HG03060 (cell line): ENCODE measurements around the gene ACADM.
"Not testable (repeated sequence)": the region's sequence is repeated elsewhere in the genome, so short reads cannot be mapped to it uniquely, and the experiment has no call there.

Experiments
- ATAC-seq: cut with Tn5 transposase; IDR thresholded peaks from one replicate; pipeline ENCODE4 v1.9.1; 2021; ENCODE audit warnings: low read depth, moderate number of reproducible peaks; ENCODE audit not compliant: unreplicated experiment

ACADM gene

GRCh38 chr1:75733661-75734060 lies 9.2 kb downstream of the ACADM start:
- no peak for ATAC-seq

GRCh38 chr1:75736016-75736415 lies 11.5 kb downstream of the ACADM start:
- no peak for ATAC-seq

GRCh38 chr1:75742047-75742625 lies 17.6 kb downstream of the ACADM start:
- ATAC-seq: no peak

GRCh38 chr1:75745276-75745675 lies 20.8 kb downstream of the ACADM start:
- ATAC-seq: peak; percentile 89

GRCh38 chr1:75757210-75757609 lies 32.7 kb downstream of the ACADM start:
- not testable (repeated sequence) for ATAC-seq

- ATAC-seq: not testable (repeated sequence)
Observed at GRCh38 chr1:75758543-75758942, 34.0 kb downstream of the ACADM start.

GRCh38 chr1:75764057-75764655 lies 39.6 kb downstream of the ACADM start:
- ATAC-seq: no peak

- ATAC-seq: no peak
Observed at GRCh38 chr1:75765697-75766355, 41.3 kb downstream of the ACADM start.

- ATAC-seq: no peak
Observed at GRCh38 chr1:75768016-75768415, 43.5 kb downstream of the ACADM start.

GRCh38 chr1:75770761-75771160 lies 46.3 kb downstream of the ACADM start:
- ATAC-seq: no peak

GRCh38 chr1:75771978-75772377 lies 47.5 kb downstream of the ACADM start:
- no peak for ATAC-seq

- ATAC-seq: not testable (repeated sequence)
Observed at GRCh38 chr1:75777812-75778211, 53.3 kb downstream of the ACADM start.

- not testable (repeated sequence) for ATAC-seq
Observed at GRCh38 chr1:75778694-75779093, 54.2 kb downstream of the ACADM start.

GRCh38 chr1:75780183-75780582 lies 55.7 kb downstream of the ACADM start:
- not testable (repeated sequence) for ATAC-seq

GRCh38 chr1:75783920-75784319 lies 59.4 kb downstream of the ACADM start:
- not testable (repeated sequence) for ATAC-seq

- ATAC-seq: peak; percentile 2
Observed at GRCh38 chr1:75785320-75785982, 60.9 kb downstream of the ACADM start.

- ATAC-seq: peak; percentile 46
Observed at GRCh38 chr1:75785983-75786853, 61.7 kb downstream of the ACADM start, which contains the start of gene RABGGTB. Gene RABGGTB, plus strand, starts transcription at chr1:75786256. Its CDS starts 16 bp downstream, at chr1:75786272.

- ATAC-seq: no peak
Observed at GRCh38 chr1:75786901-75787493, 62.5 kb downstream of the ACADM start.

- no peak for ATAC-seq
Observed at GRCh38 chr1:75787524-75787923, 63.0 kb downstream of the ACADM start.

GRCh38 chr1:75789988-75790387 lies 65.5 kb downstream of the ACADM start:
- no peak for ATAC-seq
